GM19395 (cell line): ENCODE results near the gene EEF1AKMT3.

Source experiments
- ATAC-seq: cut with Tn5 transposase; IDR thresholded peaks from one replicate; pipeline ENCODE4 v1.9.1; 2021; ENCODE audit warnings: mild to moderate bottlenecking, moderate library complexity; ENCODE audit not compliant: unreplicated experiment

The EEF1AKMT3 gene

GRCh38 chr12:57772429-57773322 is at the start of gene EEF1AKMT3:
Gene EEF1AKMT3 (plus strand): TSS chr12:57772614. CDS start chr12:57772725, 111 bp downstream.
- ATAC-seq: peak; percentile 42

GRCh38 chr12:57722716-57723629 is 49.4 kb upstream of the EEF1AKMT3 start:
- no peak for ATAC-seq

DNA sequence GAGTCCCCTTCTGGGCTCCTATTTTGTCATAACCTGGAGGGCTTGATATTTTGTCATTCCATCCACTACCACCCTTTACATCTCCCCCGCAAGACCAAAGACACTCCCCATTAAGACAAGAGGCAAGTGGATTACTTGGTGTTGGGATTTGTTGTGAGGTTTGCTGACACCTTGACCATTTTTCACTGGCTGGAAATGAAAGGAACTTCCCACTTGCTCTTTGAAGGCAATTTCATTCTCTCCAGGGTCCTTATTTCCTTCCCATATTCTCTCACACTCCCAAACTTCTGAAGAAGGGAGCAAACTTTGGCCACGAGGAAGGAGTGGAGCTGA is 48.8 kb upstream of the EEF1AKMT3 start:
- no peak for ATAC-seq

GRCh38 chr12:57724003-57724935 is 48.1 kb upstream of the EEF1AKMT3 start:
- no peak for ATAC-seq

GRCh38 chr12:57724936-57725740 is 47.3 kb upstream of the EEF1AKMT3 start:
- no peak for ATAC-seq

- ATAC-seq: no peak
These were observed 46.6 kb upstream of the EEF1AKMT3 start for GRCh38 chr12:57725851-57726150.

- ATAC-seq: no peak
These were observed 46.1 kb upstream of the EEF1AKMT3 start for GRCh38 chr12:57726151-57726883.

DNA sequence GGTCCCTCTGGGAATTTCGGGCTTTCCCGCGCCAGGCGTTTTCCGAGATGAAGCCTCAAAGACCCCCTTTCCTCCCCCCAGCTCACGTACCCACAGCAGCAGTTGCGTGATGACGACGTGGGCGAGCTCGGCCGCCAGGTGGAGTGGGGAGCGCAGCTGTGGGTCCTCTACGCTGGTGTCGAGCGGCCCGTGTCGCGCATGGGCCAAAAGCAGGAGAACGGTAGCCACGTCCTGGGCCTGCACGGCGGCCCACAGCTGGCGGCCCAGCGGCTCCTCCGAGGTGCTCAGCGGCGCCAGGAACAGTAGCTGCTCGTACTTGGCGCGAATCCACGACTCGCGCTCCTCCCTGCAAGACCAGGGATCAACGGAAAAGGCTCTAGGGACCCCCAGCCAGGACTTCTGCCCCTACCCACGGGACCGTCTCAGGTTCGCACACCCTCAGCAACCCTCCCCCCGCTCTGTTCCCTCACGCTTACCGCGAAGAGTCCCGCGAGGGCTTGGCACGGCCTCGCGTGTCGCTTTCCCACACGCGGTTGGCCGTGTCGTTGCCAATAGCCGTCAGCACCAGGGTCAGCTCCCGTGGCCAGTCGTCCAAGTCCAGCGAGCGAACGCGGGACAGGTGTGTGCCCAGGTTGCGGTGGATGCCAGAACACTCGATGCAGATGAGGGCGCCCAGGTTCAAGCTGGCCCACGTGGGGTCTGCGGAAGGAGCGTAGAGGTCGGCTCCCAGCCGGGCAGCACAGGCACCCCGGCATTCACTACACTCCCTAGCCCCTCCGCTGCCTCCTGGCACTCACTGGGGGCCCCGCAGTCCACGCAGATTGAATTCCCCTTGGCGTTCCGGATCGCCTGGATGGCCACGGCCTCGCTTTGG is 45.3 kb upstream of the EEF1AKMT3 start:
- ATAC-seq: no peak

DNA sequence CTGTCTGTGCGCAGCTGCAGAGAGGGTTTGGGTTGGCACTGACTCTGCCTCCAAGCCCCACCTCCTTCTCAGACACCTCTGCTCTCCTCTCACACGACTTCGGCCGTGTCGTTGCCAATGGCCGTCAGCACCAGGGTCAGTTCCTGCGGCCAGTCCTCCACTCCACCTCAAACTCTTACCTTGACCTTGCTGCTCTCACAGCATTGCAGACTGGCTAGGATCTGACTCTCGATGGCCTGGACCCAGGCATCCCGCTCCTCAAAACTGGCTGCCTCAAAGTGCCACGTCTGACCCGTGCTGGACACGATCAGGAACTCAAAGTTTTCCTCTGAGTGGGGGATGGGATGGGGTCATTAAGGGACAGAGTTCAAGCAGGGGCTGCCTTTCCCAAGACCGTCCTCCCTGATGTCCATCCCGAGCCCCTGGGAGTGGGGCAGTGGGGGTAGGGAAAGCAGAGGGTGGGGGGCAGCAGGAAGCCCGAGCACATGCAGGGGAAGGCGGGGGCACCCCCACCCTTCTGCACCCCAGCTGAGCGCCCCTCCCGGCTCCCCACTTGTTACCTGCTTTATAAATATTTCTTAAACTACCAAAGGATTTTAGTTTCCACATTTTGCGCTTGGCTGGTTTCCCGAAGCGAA is 44.5 kb upstream of the EEF1AKMT3 start:
- no peak for ATAC-seq

DNA sequence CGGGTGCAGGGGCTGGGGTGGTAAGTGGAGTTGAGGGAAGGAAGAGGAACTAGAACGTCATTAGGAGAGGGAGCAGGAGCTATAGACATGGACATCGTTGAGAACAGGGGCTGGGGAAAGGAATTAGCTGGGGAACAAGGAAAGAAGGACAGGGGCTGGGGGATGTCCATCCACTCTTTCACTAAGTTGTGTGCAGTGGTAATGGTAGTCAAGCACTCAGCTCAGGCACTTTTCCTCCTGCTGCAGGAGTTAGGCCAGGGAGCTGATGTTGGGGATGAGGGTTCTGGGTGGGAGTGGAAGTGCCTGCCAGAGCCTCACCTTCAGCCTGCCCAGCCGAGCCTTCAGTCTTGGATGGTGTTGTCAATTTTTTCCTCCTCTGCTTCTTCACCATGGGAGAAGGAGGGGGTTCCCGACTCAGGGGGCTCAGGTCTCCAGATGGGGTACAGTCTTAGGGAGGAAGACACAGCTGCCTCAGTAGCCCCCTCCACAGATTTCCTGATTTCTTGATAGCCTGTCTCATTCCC is 43.0 kb upstream of the EEF1AKMT3 start:
- no peak for ATAC-seq

DNA sequence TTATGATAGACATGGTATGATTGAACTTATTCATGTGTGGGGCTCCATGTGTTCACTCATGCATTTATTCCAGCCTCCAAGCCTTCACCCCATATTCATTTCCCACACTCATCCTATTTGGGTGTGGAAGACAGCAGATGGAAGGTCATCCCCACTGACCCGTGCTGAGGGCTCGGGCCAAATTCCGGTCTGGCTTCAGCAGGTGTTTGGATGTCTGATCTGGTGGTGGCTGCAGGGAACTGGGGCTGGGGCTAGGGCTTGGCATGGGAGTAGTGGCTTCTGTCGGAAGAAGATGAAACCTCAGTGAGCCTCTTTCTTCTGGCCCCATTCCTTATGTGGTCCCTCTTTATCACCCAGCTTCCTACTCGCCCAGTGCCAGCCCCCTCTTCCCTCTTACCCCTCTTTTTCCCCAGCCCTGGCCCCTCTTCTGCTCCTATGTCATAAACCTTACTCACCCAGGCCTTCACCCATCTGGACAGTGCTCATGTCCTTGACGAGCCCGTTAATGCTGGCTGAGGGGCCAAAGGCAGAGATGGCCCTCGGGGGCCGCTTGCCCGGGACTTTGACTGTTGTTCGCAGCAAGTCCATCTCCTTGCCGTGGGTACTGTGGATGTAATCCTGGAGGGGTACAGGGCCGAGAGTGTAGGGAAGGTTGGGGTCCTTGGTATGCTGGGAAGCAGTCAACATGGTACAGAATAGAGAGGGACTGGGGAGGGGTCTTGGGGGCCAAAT is 41.9 kb upstream of the EEF1AKMT3 start:
- ATAC-seq: no peak

- no peak for ATAC-seq
These were observed 40.9 kb upstream of the EEF1AKMT3 start for GRCh38 chr12:57731411-57732080.

DNA sequence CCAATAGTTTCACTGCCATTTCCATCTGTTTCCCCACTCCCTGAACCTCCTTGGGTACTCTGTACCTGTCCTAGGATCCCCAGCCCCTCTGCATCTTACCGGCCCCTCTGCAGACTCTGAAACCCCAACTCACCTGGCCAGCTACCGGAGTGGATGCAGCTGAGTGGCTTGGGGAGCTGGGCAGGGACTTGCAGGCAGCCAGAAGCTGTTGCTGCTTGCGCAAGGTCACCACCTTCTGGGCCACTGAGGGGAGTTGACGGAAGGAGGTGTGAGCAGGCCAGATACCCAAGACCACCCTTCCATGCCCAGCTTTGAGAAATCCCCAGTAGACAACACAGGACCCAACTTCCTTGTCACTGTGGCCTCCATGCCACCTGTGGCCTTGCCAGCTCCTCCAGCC is 40.1 kb upstream of the EEF1AKMT3 start:
- no peak for ATAC-seq

DNA sequence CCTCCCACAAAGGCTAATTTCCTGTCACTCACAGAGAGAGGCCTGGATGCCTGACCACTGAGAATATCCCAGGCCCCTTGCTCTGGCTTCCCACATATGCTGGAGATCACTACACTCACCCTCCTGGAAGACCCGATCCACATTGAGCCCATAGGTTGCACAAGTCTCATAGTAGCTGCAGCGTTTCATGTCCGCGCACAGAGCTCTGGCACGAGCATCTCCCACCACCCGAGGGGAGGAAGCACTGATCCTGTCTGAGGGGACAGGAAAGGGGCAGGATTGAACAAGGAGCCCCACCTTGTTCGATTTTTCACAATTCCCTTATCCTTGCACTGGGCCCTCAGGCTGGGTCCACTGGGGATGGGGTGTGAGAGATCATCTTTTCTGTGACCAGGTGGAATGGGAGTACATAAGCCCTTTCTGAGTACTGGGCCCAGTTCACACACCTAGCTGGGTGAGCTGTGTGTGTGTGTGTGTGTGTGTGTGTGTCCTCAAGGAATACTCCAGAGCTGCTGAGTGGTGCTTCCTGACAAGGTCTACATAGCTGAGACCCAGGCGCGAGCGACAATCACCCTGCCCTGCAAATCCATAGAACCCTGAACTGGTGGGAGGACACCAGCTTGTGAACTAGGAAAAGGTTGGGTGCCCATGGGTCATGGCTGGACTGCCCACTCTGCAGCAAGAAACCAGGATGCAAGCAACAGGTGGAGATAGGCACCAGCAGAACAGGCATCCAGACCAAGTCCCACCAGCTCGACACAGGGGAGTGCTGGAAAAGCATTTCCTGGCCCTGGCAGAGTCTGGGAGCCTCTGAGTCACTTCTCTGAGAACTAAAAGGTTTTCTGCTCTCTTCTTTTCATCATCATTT is 39.5 kb upstream of the EEF1AKMT3 start:
- no peak for ATAC-seq

GRCh38 chr12:57733928-57734327 is 38.5 kb upstream of the EEF1AKMT3 start:
- ATAC-seq: no peak

- ATAC-seq: no peak
These were observed 37.8 kb upstream of the EEF1AKMT3 start for GRCh38 chr12:57734591-57734990.
